HepG2 (cell line): Measurements from ENCODE around the gene EIF4G3. TPM values are rescaled to one million over a fixed set of nuclear protein-coding genes. Genes with fewer than 3 reads are reported as not detected.
A peak's percentile ranks its signal among the peaks of the same experiment; 100 is the strongest.

Source experiments
- BORCS8-MEF2B ChIP-seq: sonication (generic); formaldehyde crosslinking; IDR thresholded peaks from 2 replicates; pipeline ENCODE4 v1.8.0; 2022; ENCODE audit warnings: mild to moderate bottlenecking, missing genetic modification reagents
- FOXJ3 ChIP-seq: sonication (generic); formaldehyde crosslinking; IDR thresholded peaks from 2 replicates; pipeline ENCODE4 v1.4.0; 2020; ENCODE audit warnings: missing genetic modification reagents, mild to moderate bottlenecking, borderline replicate concordance
- GABPA ChIP-seq, 2 experiments: IDR thresholded peaks; 2 replicates each; pipeline ENCODE4 v1.6.1; 2011 to 2016; ENCODE audit warnings: low read depth in 2 of 2, low read length in 1 of 2, missing biosample characterization in 1 of 2, missing genetic modification characterization in 1 of 2
- HDAC1 ChIP-seq: sonication (generic); formaldehyde crosslinking; IDR thresholded peaks from 2 replicates; pipeline ENCODE4 v1.5.1; 2020; ENCODE audit warnings: mild to moderate bottlenecking, missing genetic modification reagents
- NFYB ChIP-seq: sonication (generic); formaldehyde crosslinking; IDR thresholded peaks from 2 replicates; pipeline ENCODE4 v1.4.0; 2020; ENCODE audit warnings: missing genetic modification reagents
- PHF8 ChIP-seq: sonication (generic); formaldehyde crosslinking; IDR thresholded peaks from 2 replicates; pipeline ENCODE4 v1.5.0; 2020; ENCODE audit warnings: missing genetic modification reagents
- RFXAP ChIP-seq: sonication (generic); formaldehyde crosslinking; IDR thresholded peaks from 2 replicates; pipeline ENCODE4 v1.4.0; 2020; ENCODE audit warnings: missing genetic modification reagents, borderline replicate concordance
- RXRB ChIP-seq: IDR thresholded peaks from 2 replicates; pipeline ENCODE4 v1.6.1; 2016; ENCODE audit warnings: borderline replicate concordance, missing genetic modification reagents, missing compliant biosample characterization
- TFDP1 ChIP-seq: IDR thresholded peaks from 2 replicates; pipeline ENCODE4 v1.6.1; 2016; ENCODE audit warnings: missing compliant biosample characterization, missing genetic modification reagents, borderline replicate concordance
- WIZ ChIP-seq: sonication (generic); formaldehyde crosslinking; IDR thresholded peaks from 2 replicates; pipeline ENCODE4 v1.5.1; 2020; ENCODE audit warnings: mild to moderate bottlenecking, missing genetic modification reagents
- ZBTB25 ChIP-seq: IDR thresholded peaks from 2 replicates; pipeline ENCODE4 v1.6.1; 2018; ENCODE audit warnings: missing genetic modification reagents
- ZBTB3 ChIP-seq: sonication (generic); formaldehyde crosslinking; IDR thresholded peaks from 2 replicates; pipeline ENCODE4 v1.4.0; 2020; ENCODE audit warnings: low read depth, mild to moderate bottlenecking, moderate library complexity, missing genetic modification reagents, borderline replicate concordance
- ZBTB38 ChIP-seq: sonication (generic); formaldehyde crosslinking; IDR thresholded peaks from 2 replicates; pipeline ENCODE4 v1.5.1; 2020; ENCODE audit warnings: mild to moderate bottlenecking, missing genetic modification reagents
- ZNF230 ChIP-seq: sonication (generic); formaldehyde crosslinking; IDR thresholded peaks from 2 replicates; pipeline ENCODE4 v1.4.0; 2020; ENCODE audit warnings: mild to moderate bottlenecking, missing genetic modification reagents
- ZNF256 ChIP-seq: sonication (generic); formaldehyde crosslinking; conservative IDR thresholded peaks from 2 replicates; pipeline ENCODE4 v1.4.0; 2020; ENCODE audit warnings: missing genetic modification reagents
- ZNF430 ChIP-seq: sonication (generic); formaldehyde crosslinking; IDR thresholded peaks from 2 replicates; pipeline ENCODE4 v1.9.0; 2021; ENCODE audit warnings: mild to moderate bottlenecking, missing genetic modification reagents
- ZNF451 ChIP-seq: sonication (generic); formaldehyde crosslinking; IDR thresholded peaks from 2 replicates; pipeline ENCODE4 v1.5.0; 2020; ENCODE audit warnings: mild to moderate bottlenecking, missing genetic modification reagents
- ZNF510 ChIP-seq: sonication (generic); formaldehyde crosslinking; IDR thresholded peaks from 2 replicates; pipeline ENCODE4 v1.4.0; 2020; ENCODE audit warnings: low read depth, mild to moderate bottlenecking, missing genetic modification reagents
- ZNF547 ChIP-seq: sonication (generic); formaldehyde crosslinking; IDR thresholded peaks from 2 replicates; pipeline ENCODE4 v1.5.1; 2020; ENCODE audit warnings: mild to moderate bottlenecking, missing genetic modification reagents
- ZNF607 ChIP-seq: sonication (generic); formaldehyde crosslinking; IDR thresholded peaks from 2 replicates; pipeline ENCODE4 v1.5.1; 2020; ENCODE audit warnings: missing genetic modification reagents, mild to moderate bottlenecking, borderline replicate concordance
- ZNF761 ChIP-seq: sonication (generic); formaldehyde crosslinking; conservative IDR thresholded peaks from 2 replicates; pipeline ENCODE4 v1.4.0; 2020; ENCODE audit warnings: mild to moderate bottlenecking, missing genetic modification reagents
- ZNF768 ChIP-seq: sonication (generic); formaldehyde crosslinking; IDR thresholded peaks from 2 replicates; pipeline ENCODE4 v1.4.0; 2020; ENCODE audit warnings: missing genetic modification reagents
- polyA plus RNA-seq, 8 experiments: library from polyadenylated mRNA; depleted of rRNA in 3 of 8; stranded (reverse) in 7 of 8; unstranded in 1 of 8; fragments of >200 nt; fragmentation: Illumina TruSeq in 4 of 8; extraction: Trizol in 4 of 8; gene quantifications; 2 replicates each; pipeline versions ENCODE4 v1.2.1 to v1.2.3, GENCODE V29; 2011 to 2016; ENCODE audit warnings: low read depth in 4 of 8, missing spikeins in 1 of 8, mixed read lengths in 1 of 8; ENCODE audit not compliant: insufficient read depth in 1 of 8
- total RNA-seq, 5 experiments: library from RNA; depleted of rRNA; stranded (reverse); fragments of >200 nt; fragmentation: Illumina TruSeq; extraction: Trizol; gene quantifications; 2 replicates each; pipeline ENCODE4 v1.2.3, GENCODE V29; 2016; ENCODE audit warnings: low read depth in 1 of 5
- TF ChIP-seq, protein P1 (sequence below): sonication (generic); formaldehyde crosslinking; IDR thresholded peaks from 2 replicates; pipeline ENCODE4 v1.4.0; 2020; ENCODE audit warnings: missing genetic modification reagents, borderline replicate concordance

Gene EIF4G3
- total and polyA plus RNA-seq, 2 of the 13 experiments (the other 11 are each of a cell fraction or from before 2014, with no cell fraction given): 22.2 to 27.6 TPM

- TF ChIP-seq ZBTB3 (CRISPR knock-in tag): no peak
- 0 out of 2 replicates have a peak, but pooled peaks have one; percentile 34 for TF ChIP-seq ZNF451 (CRISPR knock-in tag)
- peak; percentile 53; the same call in 1 of the 2 replicates for TF ChIP-seq ZNF547 (CRISPR knock-in tag)
- TF ChIP-seq, protein P1, sequence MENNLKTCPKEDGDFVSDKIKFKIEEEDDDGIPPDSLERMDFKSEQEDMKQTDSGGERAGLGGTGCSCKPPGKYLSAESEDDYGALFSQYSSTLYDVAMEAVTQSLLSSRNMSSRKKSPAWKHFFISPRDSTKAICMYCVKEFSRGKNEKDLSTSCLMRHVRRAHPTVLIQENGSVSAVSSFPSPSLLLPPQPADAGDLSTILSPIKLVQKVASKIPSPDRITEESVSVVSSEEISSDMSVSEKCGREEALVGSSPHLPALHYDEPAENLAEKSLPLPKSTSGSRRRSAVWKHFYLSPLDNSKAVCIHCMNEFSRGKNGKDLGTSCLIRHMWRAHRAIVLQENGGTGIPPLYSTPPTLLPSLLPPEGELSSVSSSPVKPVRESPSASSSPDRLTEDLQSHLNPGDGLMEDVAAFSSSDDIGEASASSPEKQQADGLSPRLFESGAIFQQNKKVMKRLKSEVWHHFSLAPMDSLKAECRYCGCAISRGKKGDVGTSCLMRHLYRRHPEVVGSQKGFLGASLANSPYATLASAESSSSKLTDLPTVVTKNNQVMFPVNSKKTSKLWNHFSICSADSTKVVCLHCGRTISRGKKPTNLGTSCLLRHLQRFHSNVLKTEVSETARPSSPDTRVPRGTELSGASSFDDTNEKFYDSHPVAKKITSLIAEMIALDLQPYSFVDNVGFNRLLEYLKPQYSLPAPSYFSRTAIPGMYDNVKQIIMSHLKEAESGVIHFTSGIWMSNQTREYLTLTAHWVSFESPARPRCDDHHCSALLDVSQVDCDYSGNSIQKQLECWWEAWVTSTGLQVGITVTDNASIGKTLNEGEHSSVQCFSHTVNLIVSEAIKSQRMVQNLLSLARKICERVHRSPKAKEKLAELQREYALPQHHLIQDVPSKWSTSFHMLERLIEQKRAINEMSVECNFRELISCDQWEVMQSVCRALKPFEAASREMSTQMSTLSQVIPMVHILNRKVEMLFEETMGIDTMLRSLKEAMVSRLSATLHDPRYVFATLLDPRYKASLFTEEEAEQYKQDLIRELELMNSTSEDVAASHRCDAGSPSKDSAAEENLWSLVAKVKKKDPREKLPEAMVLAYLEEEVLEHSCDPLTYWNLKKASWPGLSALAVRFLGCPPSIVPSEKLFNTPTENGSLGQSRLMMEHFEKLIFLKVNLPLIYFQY: no peak
- peak; percentile 47; the same call in 1 of the 2 replicates for TF ChIP-seq ZNF510 (CRISPR knock-in tag)
- peak; percentile 39; the same call in 1 of the 2 replicates for TF ChIP-seq RFXAP
- no peak for TF ChIP-seq ZNF430 (CRISPR knock-in tag)
- TF ChIP-seq WIZ (CRISPR knock-in tag): no peak
- 0 out of 2 replicates have a peak, but pooled peaks have one; percentile 20 for TF ChIP-seq RXRB (CRISPR knock-in tag)
- TF ChIP-seq HDAC1 (CRISPR knock-in tag): peak; percentile 63
- TF ChIP-seq TFDP1: peak; percentile 58; the same call in 1 of the 2 replicates
- TF ChIP-seq GABPA (IDR thresholded peaks at IDR 0.05; ENCODE audit: low read depth, low read length): no peak
- no peak for TF ChIP-seq GABPA (CRISPR knock-in tag; IDR thresholded peaks at IDR 0.05; ENCODE audit: low read depth)
- peak; percentile 95 for TF ChIP-seq ZBTB38 (CRISPR knock-in tag)
- no peak for TF ChIP-seq FOXJ3 (CRISPR knock-in tag)
- 0 out of 2 replicates have a peak, but pooled peaks have one; percentile 52 for TF ChIP-seq ZBTB25 (CRISPR knock-in tag)
- 0 out of 2 replicates have a peak, but pooled peaks have one; percentile 8 for TF ChIP-seq ZNF230 (CRISPR knock-in tag)
- peak; percentile 75 for TF ChIP-seq ZNF607 (CRISPR knock-in tag)
- TF ChIP-seq BORCS8-MEF2B (CRISPR knock-in tag): 0 out of 2 replicates have a peak, but pooled peaks have one; percentile 22
- TF ChIP-seq PHF8 (CRISPR knock-in tag): peak; percentile 68
- peak; percentile 59; the same call in 1 of the 2 replicates for TF ChIP-seq ZNF761 (CRISPR knock-in tag)
- no peak for TF ChIP-seq NFYB (CRISPR knock-in tag)
- TF ChIP-seq ZNF256 (CRISPR knock-in tag): 0 out of 2 replicates have a peak, but pooled peaks have one; percentile 39
- no peak for TF ChIP-seq ZNF768 (CRISPR knock-in tag)
Measured at GRCh38 chr1:21176586-21177555, at the start of gene EIF4G3 (continued).
